ENCODE measurements around the gene EBLN2.

DNA sequence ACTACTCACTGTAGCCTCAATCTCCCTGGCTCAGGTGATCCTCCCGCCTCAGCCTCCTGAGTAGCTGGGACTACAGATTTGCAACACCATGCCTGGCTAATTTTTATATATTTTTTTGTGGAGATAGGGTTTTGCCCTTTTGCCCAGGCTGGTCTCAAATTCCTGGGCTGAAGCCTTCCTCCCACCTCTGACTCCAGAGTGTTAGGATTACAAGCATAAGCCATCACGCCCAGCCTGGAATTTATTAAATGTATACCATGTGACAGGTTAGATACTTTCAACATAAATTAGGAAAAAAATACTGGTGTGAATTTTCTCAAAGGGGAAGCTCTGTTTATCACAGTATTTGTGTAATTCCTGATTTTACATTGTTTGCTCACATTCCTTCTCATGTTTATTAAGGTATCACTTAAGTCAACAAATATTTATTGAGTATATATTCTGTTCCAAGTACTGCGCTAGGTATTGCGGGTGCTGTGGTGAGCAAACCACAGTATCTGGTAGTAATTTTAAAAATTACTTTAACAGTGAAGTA lies 40.1 kb upstream of the EBLN2 start:
- TF ChIP-seq, protein P1, sequence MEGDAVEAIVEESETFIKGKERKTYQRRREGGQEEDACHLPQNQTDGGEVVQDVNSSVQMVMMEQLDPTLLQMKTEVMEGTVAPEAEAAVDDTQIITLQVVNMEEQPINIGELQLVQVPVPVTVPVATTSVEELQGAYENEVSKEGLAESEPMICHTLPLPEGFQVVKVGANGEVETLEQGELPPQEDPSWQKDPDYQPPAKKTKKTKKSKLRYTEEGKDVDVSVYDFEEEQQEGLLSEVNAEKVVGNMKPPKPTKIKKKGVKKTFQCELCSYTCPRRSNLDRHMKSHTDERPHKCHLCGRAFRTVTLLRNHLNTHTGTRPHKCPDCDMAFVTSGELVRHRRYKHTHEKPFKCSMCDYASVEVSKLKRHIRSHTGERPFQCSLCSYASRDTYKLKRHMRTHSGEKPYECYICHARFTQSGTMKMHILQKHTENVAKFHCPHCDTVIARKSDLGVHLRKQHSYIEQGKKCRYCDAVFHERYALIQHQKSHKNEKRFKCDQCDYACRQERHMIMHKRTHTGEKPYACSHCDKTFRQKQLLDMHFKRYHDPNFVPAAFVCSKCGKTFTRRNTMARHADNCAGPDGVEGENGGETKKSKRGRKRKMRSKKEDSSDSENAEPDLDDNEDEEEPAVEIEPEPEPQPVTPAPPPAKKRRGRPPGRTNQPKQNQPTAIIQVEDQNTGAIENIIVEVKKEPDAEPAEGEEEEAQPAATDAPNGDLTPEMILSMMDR (IDR thresholded peaks at IDR 0.05; ENCODE audit: extremely low read depth in 1 of 2, insufficient read depth in 1 of 2, low read depth in 1 of 2, low read length in 2 of 2), result no peak
- no peak for TF ChIP-seq EZH2 (IDR thresholded peaks at IDR 0.05; ENCODE audit: borderline replicate concordance, low read depth, low read length, severe bottlenecking)
- TF ChIP-seq POLR2AphosphoS5 (IDR thresholded peaks at IDR 0.05; ENCODE audit: insufficient read depth, low read depth, low read length), result no peak
- no peak for TF ChIP-seq POLR2A (IDR thresholded peaks at IDR 0.05; ENCODE audit: low read depth, low read length)
